Transverse colon (tissue), 4 donors: Measurements from ENCODE around the gene KIF5B. TPM values are rescaled to one million over a fixed set of nuclear protein-coding genes. Genes with fewer than 3 reads are reported as not detected.
"Not testable (repeated sequence)": the region's sequence is repeated elsewhere in the genome, so short reads cannot be mapped to it uniquely, and the experiment has no call there.

Source experiments
- DNase-seq: peaks from one replicate; pipeline ENCODE4 v3.0.0-alpha.2; 2019
- H3K27ac ChIP-seq, 4 donors: fragments of 200-600 bp; sonication (generic); 2 replicates each; pipeline ENCODE4 v1.5.1; 2016 to 2018; ENCODE audit warnings: inconsistent platforms in 4 of 4
- H3K27me3 ChIP-seq: fragments of 200-600 bp; sonication (generic); 2 replicates; pipeline ENCODE4 v1.5.1; 2017; ENCODE audit warnings: inconsistent platforms
- H3K36me3 ChIP-seq, 4 donors: fragments of 200-600 bp; sonication (generic); 2 replicates each; pipeline ENCODE4 v1.5.1; 2017 to 2019; ENCODE audit warnings: inconsistent platforms in 4 of 4
- H3K4me1 ChIP-seq, 4 donors: fragments of 200-600 bp; sonication (generic); 2 replicates each; pipeline ENCODE4 v1.5.1; 2017 to 2020; ENCODE audit warnings: inconsistent platforms in 4 of 4
- H3K4me3 ChIP-seq, 4 donors: fragments of 200-600 bp; sonication (generic); 1 replicate in 1 of 4; 2 replicates in 3 of 4; pipeline versions ENCODE4 v1.5.1 to v1.6.1; 2017 to 2019; ENCODE audit warnings: inconsistent platforms in 4 of 4
- H3K9me3 ChIP-seq, 2 donors: fragments of 200-600 bp; sonication (generic); 2 replicates each; pipeline ENCODE4 v1.5.1; 2017 to 2019; ENCODE audit warnings: inconsistent platforms in 2 of 2
- EP300 ChIP-seq: sonication (generic); formaldehyde crosslinking; IDR thresholded peaks from one replicate; pipeline ENCODE4 v1.6.1; 2017; ENCODE audit warnings: antibody characterized with exemption, low read depth
- POLR2A ChIP-seq: fragments of 450-650 bp; IDR thresholded peaks from one replicate; pipeline ENCODE4 v1.6.1; 2016; ENCODE audit warnings: antibody characterized with exemption, mild to moderate bottlenecking, moderate library complexity
- POLR2AphosphoS5 ChIP-seq, 3 donors: sonication (generic); formaldehyde crosslinking; IDR thresholded peaks; one replicate each; pipeline ENCODE4 v1.6.1; 2016; ENCODE audit warnings: antibody characterized with exemption in 3 of 3
- WGBS, 2 donors: methylation state at CpG; one replicate each; pipeline ENCODE4 v1.1.5; 2018; ENCODE audit warnings: low coverage in 1 of 2; 5-methylcytosine and 5-hydroxymethylcytosine counted together
- in situ Hi-C, 4 donors: fragments of 200-750 bp; cut with MboI; loops; one replicate each; pipeline versions ENCODE4 v1.15.0 to v1.15.1; 2017; ENCODE audit warnings: low sequenced_read_pairs in 3 of 4, low pct_ligation_motif_present in 1 of 4, low pct_unique_long_range_greater_than_20kb in 1 of 4
- intact Hi-C: fragments of 100-400 bp; cut with DNase I; formaldehyde crosslinking; loops from one replicate; pipeline ENCODE4 v1.15.1; 2023; ENCODE audit warnings: low total_unique reads
- total RNA-seq, 4 donors: library from RNA; depleted of rRNA; stranded (reverse); fragments of >200 nt; gene quantifications; one replicate each; pipeline ENCODE4 v1.1.0, GENCODE V29; 2016
- TF ChIP-seq, protein P1 (sequence below), 5 experiments: fragments of 200-600 bp in 3 of 5; fragments of 450-650 bp in 2 of 5; sonication (generic) in 3 of 5; IDR thresholded peaks; 1 replicate in 2 of 5; 2 replicates in 3 of 5; pipeline ENCODE4 v1.5.1; 2016 to 2017; ENCODE audit warnings: antibody characterized with exemption in 5 of 5, inconsistent platforms in 3 of 5, mild to moderate bottlenecking in 2 of 5, moderate library complexity in 1 of 5

Gene KIF5B
- total RNA-seq, 4 donors from 2014 or later = 77.1 to 166 (median 135) TPM

DNA sequence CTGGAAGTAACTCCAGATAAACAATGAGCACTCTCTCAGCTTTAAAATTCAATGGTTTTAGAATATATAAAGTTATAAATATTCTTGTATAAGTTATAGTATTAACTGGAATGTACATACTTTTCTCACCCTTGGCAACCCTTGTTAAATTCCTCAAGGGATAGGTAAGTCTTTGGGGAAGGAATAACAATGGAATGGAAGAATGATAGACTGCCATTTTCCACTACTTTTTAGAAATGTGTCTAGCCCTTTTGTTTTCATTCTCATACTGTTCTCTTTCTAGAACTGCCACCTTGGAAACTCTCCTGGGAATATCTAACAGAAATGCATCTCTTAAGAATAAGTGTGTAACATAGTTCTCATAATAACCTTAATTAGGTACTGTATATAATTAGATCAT lies 8.3 kb downstream of the KIF5B start:
- Histone ChIP-seq H3K4me1 (peaks cover 16 to 81% (median 56%) of the 10 kb centered on the region in 4 donors), H3K4me3 (no peak overlapping the region), H3K36me3 (peaks cover 0 to 29% (median 12%) of the 10 kb centered on the region in 4 donors), H3K27ac (no peak overlapping the region), H3K9me3 (no peaks in the 10 kb centered on the region), H3K27me3 (no peaks in the 10 kb centered on the region)
- DNase-seq = no peak
- in situ Hi-C loops = no loop called here
- TF ChIP-seq, protein P1, sequence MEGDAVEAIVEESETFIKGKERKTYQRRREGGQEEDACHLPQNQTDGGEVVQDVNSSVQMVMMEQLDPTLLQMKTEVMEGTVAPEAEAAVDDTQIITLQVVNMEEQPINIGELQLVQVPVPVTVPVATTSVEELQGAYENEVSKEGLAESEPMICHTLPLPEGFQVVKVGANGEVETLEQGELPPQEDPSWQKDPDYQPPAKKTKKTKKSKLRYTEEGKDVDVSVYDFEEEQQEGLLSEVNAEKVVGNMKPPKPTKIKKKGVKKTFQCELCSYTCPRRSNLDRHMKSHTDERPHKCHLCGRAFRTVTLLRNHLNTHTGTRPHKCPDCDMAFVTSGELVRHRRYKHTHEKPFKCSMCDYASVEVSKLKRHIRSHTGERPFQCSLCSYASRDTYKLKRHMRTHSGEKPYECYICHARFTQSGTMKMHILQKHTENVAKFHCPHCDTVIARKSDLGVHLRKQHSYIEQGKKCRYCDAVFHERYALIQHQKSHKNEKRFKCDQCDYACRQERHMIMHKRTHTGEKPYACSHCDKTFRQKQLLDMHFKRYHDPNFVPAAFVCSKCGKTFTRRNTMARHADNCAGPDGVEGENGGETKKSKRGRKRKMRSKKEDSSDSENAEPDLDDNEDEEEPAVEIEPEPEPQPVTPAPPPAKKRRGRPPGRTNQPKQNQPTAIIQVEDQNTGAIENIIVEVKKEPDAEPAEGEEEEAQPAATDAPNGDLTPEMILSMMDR (IDR thresholded peaks at IDR 0.05) = no peak
- TF ChIP-seq POLR2AphosphoS5 (IDR thresholded peaks at IDR 0.05) (no peak), POLR2A (no peak), EP300 (no peak)
- intact Hi-C loops = no loop called here

DNA sequence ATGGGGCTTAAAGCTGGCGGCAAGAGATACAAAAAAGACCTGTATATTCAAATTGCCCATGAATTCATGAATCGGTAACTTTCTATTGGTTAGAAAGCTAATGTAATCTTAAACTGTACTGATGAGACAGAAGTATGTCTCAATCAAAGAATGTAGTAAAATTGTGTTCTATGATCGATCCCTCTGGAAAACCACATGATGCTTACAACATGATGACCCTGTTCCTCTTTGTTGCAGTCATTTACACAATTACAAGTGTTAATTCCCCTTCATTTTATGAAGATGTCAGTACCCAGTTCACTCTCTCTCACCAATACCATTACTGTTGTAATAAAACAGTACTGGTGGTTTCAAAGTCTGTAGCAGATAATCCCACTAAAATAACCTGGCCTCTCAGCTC lies 10.1 kb downstream of the KIF5B start:
- H3K4me1 ChIP-seq = peaks cover 17 to 81% (median 54%) of the 10 kb centered on the region in 4 donors
- in situ Hi-C loops (no loop called here), intact Hi-C loops (no loop called here)
- H3K27ac ChIP-seq = no peak overlapping the region
- no peak for TF ChIP-seq POLR2AphosphoS5 (IDR thresholded peaks at IDR 0.05)
- TF ChIP-seq POLR2A = no peak
- TF ChIP-seq, protein P1 (IDR thresholded peaks at IDR 0.05) = no peak
- TF ChIP-seq EP300 = no peak
- no peaks in the 10 kb centered on the region for H3K9me3 ChIP-seq
- no peak for DNase-seq
- no peak overlapping the region for H3K4me3 ChIP-seq
- 100% methylated on average over 3 of the region's 3 CpGs for WGBS, 2 donors
- peaks cover 0 to 29% (median 12%) of the 10 kb centered on the region in 4 donors for H3K36me3 ChIP-seq
- H3K27me3 ChIP-seq = no peaks in the 10 kb centered on the region

DNA sequence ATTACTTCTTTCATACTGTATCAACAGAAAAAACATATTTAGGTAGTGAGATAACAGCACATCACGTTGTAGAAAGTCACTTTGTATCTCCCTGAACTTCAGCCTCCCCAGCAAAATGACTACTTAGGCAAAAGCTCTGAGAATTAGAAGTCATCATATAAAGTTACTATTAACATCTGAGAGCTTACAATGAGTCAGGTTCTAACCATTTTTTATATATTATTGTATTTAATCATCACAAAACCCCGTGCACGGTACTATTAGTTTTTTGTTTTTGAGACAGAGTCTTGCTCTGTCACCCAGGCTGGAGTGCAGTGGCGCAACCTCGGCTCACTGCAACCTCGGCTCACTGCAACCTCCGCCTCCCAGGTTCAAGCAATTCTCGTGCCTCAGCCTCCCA lies 13.5 kb downstream of the KIF5B start:
- DNase-seq, H3K4me3 ChIP-seq, H3K27me3 ChIP-seq, intact Hi-C loops, in situ Hi-C loops, H3K9me3 ChIP-seq: not testable (repeated sequence)
- 54 to 65% methylated on average over 8 of the region's 8 CpGs for whole genome bisulfite sequencing, 2 donors
- peak overlapping the region in 1 of 4 donors; percentile 8 for H3K27ac ChIP-seq
- H3K36me3 ChIP-seq = peaks cover 0 to 40% (median 13%) of the 10 kb centered on the region in 4 donors
- peaks cover 22 to 72% (median 49%) of the 10 kb centered on the region in 4 donors for H3K4me1 ChIP-seq

DNA sequence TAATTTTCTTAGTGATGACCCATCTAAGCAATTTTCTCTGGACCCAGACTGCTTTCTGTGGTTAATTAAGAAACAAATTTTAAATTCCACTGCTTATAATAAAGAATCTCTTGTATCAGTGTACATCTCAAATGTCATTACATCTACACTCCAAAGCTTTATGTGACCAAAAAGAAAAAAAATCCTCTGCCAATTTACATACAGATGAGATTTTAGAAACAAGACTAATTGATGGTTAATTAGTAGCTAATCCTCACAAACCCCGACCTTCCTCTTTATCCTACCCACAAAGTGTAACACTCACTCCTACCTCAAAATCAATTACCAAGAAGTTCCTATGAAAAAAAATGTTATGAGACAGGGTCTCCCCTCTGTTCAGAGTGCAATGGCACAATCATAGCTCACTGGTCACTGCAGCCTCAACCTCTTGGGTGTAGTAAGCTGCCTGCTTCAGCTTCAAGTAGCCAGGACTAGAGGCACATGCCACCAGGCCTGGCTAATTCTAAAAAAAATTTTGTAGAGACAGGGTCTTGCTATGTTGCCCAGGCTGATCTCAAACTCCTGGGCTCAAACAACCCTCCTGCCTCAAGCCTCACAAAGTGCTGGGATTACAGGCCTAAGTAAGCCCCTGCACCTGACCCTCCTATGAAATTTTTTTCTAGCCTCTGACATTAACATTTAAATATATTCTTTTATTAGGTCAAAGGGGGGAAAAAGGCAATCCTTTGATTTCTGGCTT lies 14.8 kb downstream of the KIF5B start:
- no peak overlapping the region for H3K4me3 ChIP-seq
- in situ Hi-C loops = no loop called here
- no peaks in the 10 kb centered on the region for H3K27me3 ChIP-seq
- H3K9me3 ChIP-seq = no peaks in the 10 kb centered on the region
- 38% methylated on average over 1 of the region's 1 CpG; no CpG with 5 or more reads in 1 of the 2 donors for WGBS, 2 donors
- no peak for DNase-seq
- peak overlapping the region in 2 of 4 donors; percentile 51 to 54 for H3K27ac ChIP-seq
- intact Hi-C loops = no loop called here
- TF ChIP-seq EP300 = no peak
- TF ChIP-seq, protein P1 (IDR thresholded peaks at IDR 0.05) = no peak
- TF ChIP-seq POLR2A = no peak
- H3K36me3 ChIP-seq = peaks cover 0 to 40% (median 20%) of the 10 kb centered on the region in 4 donors
- peaks cover 22 to 72% (median 45%) of the 10 kb centered on the region in 4 donors for H3K4me1 ChIP-seq
